Hematopoietic multipotent progenitor cell treated with erythropoietin and hydrocortisone succinate and interleukin-3 and kit ligand, for 17 days (in vitro differentiated cells): Measurements from ENCODE around the gene SLC30A9.

ENCODE experiments used
- DNase-seq: peaks from one replicate; pipeline ENCODE4 v3.0.0-alpha.2; 2015; ENCODE audit warnings: low spot score

SLC30A9 gene

DNA sequence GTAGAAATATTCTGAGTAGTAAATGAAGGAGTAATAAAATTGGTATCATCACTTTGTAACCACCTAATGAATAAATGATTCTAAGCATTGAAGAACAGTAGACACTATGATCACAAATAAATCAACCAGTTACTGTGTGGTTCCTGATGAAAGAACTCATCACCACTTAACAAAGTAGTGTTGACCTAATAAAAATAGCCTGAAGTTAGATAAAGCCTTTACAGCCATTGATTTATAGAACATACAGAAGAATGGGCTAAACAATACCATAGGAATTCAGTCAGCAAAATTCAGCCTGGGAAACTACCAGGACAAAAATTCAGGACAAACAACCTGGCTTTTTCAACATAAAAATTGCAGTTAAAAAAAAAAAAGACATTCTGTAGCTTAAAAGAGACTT lies 9.0 kb downstream of the SLC30A9 start:
- DNase-seq, result no peak

- no peak for DNase-seq
Measured at GRCh38 chr4:42008011-42008786, 17.9 kb downstream of the SLC30A9 start.

DNA sequence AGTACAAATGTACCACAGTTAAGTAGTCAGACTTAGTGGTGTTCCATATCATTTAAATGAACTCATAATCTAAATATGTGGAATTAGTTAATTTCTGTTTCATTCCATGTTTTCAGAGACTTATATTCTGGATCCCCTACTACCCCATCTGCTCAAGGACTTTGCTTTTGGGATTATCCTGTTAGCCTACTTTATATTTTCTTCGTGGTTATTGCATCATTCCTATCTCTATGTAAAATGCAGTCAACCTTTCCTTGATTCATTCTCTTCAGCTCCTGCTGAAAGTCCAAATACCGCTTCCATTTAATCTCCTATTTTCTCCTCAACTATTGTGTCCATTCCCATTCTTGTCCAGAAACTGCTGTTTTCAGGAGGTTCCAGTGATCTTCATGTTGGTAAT lies 25.1 kb downstream of the SLC30A9 start:
- DNase-seq, result no peak

- DNase-seq, result no peak
Measured at GRCh38 chr4:42018451-42018850, 28.1 kb downstream of the SLC30A9 start.

DNA sequence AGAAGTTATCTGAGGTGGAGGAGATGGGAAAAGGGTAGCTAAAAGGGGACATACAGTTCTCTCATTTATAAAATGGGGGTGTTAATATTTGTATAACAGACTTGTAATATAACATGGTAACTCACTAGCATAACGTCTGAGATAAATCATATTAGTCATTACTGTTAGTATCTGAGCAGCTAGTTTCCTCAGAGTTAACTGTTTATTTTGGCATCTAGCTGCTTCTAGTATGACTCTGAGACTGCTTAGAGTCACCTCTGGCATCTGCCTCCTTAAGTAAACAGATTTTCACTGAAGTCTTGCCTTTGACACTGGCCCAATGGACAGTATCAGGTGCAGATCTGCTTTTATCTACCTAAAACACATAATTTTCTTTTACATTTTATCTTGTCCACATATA lies 58.1 kb downstream of the SLC30A9 start:
- no peak for DNase-seq

GRCh38 chr4:42050516-42051249 lies 60.4 kb downstream of the SLC30A9 start:
- no peak for DNase-seq

- DNase-seq, result no peak
Measured at GRCh38 chr4:42066402-42066801, 76.1 kb downstream of the SLC30A9 start.

- no peak for DNase-seq
Measured at GRCh38 chr4:42067264-42067663, 76.9 kb downstream of the SLC30A9 start.

- no peak for DNase-seq
Measured at GRCh38 chr4:42070463-42070862, 80.1 kb downstream of the SLC30A9 start.

DNA sequence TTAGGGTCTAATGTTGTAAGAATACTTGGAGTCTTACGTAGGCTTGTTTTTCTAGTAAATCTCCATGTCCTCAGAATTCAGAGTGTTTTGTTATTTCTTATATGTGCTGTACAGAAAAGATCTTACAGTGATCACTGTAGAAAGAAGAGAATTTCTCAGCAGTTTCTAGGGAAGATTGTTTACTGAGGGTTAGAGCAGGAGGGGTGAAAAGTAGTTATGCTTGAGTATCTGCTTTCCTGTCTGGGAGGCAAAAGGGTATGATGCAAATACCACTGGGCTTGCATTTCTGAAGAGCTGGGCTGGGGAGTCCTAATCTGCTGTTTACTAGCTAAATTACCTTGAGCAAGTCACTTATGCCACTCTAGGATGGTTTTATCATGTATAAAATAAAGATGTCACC lies 84.0 kb downstream of the SLC30A9 start:
- DNase-seq, result no peak

GRCh38 chr4:42078184-42078801 lies 88.0 kb downstream of the SLC30A9 start:
- DNase-seq, result no peak

- no peak for DNase-seq
Measured at GRCh38 chr4:42080306-42080705, 90.0 kb downstream of the SLC30A9 start.

DNA sequence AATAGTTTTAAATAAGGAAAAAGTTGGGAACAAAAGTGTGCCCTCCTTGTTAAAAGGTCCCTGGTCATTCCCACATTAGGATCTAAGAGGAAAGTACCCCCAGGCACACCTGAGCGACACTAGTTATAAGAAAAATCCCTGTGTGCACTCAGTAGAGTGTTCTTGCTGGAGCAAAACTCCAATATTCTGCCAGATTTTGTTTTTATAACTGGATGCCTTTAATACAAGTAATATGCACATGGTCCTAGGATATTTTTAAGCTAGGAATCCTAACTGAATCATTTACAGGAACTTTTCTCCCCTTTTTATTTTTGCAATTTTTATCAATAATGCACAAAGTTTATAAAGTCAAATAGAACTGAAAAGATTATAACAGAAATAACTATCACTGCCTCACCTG lies 93.5 kb downstream of the SLC30A9 start:
- no peak for DNase-seq

- DNase-seq, result no peak
Measured at GRCh38 chr4:42088386-42088785, 98.1 kb downstream of the SLC30A9 start.

GRCh38 chr4:42101446-42101975 lies 111.2 kb downstream of the SLC30A9 start:
- DNase-seq, result no peak

DNA sequence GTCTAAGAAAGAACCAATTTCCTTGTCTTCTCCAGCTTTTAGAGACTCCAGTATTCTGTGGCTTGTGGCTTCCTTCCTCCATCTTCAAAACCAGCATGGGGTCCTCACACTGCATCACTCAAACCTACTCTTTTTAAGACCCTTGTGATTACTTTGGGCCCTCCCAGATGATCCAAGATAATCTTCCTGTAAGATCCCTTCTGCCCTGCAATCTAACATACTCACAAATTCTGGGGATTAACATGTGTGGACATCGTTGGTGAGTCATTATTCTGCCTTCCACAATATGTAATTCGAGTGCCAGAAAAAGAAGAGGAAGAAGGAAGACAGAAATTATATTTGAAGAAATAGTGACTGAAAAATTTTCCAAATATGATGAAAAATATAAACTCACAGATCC lies 114.2 kb downstream of the SLC30A9 start:
- DNase-seq, result no peak

DNA sequence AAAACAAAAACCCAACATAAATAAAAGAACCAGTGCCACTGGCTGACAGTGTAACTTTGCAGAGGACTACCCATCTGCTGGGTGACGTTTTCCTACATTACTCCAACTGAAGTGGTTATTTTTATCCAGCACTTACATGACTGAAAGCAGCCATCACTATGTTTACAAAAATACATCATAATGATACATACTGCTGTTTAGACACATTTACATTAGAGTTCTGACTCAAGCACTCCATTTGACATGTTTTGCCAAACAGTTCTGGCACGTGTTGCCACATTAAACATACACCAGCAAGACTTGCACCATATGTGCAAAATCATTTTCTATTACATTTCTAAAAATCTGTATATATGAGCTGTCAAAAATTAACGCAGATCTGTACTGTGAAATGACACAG lies 122.5 kb downstream of the SLC30A9 start:
- no peak for DNase-seq

DNA sequence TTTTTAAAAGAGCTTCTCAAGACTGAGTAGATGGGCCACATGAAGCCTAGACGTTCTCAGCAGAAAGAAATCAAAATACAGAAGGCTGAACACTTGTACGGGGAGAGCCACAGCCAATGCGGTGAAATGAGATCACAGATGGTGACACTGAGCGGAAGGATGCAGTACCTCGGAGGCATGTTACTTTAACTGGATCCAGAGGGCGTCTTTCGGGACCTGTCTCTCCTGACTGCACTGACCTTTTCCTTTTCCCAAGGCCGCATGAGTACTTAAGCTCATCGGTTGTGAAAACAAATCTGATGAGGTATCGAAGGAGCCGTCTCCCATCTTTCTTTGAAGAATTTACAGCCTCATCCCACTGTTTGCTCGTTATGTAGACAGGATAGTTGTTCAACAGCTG lies 129.6 kb downstream of the SLC30A9 start:
- DNase-seq, result no peak

DNA sequence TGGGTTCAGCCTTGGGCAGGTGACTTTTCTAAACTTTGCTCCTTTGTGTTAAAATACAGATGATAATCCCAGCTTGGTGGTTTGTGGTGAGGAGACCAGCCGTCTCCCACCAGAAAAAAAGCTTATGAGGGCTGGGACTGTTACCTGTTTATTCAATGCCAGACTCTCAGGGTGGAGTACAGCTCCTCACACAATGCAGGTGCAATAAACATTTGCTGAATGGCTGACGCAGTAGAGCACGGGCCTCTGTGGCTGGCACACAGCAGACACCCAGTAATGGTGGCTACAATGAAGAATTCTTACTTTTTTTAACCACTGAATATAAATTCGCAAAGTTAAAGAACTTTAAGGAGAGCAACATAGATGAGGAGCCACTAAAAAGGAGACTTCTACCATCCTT lies 131.9 kb downstream of the SLC30A9 start:
- no peak for DNase-seq

DNA sequence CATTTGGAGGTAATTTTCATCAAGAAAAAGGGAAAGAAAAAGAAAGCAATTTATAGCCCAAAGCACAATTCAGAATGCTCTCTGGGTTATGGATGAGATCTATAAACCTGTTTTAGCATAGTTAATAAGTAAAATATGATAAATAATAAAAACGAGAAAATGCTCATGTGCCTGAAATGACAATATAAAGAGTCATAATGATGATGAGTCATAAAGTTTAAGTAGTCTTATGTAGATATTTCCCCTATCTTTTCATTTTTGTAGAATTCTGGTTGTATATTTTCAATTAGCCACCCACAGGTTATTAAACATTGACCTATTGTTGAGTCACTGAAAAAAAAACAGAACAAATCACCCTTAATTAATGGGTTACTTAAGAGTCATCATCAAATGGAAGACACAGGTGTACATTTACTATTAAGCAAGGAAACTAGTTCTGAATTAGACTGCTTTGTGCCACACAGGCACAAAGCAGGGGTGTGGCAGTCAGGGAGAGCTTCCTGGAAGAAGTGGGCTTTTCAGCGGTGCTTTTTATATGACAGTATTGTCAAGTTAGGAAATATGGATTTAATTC lies 132.8 kb downstream of the SLC30A9 start:
- no peak for DNase-seq

GRCh38 chr4:42132099-42132498 lies 141.8 kb downstream of the SLC30A9 start:
- DNase-seq, result no peak

- DNase-seq, result no peak
Measured at GRCh38 chr4:42133006-42133405, 142.7 kb downstream of the SLC30A9 start.

DNA sequence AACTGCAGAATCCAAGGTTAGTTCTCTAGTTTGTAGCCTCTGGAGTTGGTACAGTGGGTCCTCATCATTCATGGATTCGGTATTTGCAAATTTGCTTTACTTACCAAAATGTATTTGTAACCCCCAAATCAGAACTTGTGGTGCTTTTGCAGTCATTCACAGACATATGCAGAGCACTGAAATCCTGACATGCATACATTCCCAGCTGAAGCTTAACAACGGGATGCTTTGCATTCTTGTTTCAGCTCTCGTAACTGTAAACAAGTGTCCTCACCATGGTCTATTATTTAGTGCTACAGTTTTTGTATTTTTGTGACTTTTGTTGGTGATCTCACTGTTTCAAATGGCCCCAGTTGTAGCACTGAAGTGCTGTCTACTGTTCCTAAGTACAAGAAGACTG lies 146.0 kb downstream of the SLC30A9 start:
- DNase-seq, result no peak
